Measurements from ENCODE around the gene CCDC78. TPM values are rescaled to one million over a fixed set of nuclear protein-coding genes. Genes with fewer than 3 reads are reported as not detected.
A peak's percentile ranks its signal among the peaks of the same experiment; 100 is the strongest.

The CCDC78 gene
- total and polyA plus RNA-seq, 2 of the 13 experiments (the other 11 are each of a cell fraction or from before 2014, with no cell fraction given) = 0.53 to 1.5 TPM

DNA sequence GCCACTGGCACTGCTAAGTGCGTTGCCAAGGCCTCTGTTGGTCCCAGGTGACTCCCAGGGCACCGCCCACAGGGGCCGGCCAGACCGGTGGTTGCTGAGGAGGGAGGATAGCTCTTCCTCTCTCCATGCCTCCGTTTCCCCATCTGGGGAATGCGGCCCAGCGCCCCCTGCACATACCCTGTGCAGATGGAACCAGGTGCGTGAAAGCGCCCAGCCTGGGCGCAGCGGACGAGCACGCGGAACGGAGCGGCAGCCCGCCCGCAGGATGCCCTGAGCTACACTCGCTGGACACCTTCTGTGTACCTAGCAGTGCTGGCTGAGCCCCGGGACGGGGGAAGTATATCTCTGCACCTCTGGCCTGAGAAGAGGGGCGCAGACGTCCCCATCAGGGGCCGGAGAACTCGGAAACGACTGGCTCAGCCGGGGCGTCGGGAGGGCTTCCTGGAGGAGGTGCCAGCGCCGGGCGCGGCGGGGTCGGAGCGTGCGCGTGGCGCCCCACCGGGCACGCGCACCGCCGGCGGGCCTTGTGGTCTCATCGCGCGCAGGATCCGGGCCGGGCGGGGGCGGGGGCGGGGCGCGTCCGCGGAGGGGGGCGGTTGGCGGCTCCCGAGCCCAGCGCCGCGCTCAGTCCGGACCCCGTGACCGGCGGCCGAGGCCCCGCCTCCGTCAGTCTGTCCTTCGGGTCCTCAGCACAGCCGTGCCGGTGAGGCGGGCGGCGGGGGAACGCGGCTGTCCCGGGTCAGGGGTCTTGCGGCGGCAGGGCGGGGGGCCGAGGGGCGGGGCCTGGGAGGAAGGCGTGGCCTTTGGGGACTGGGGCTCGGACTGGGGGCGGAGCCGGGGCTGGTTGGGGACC, at the start of gene CCDC78, which contains the start of gene HAGHL (continued):
- TF ChIP-seq PHB2 (IDR thresholded peaks at IDR 0.05; ENCODE audit: partially characterized antibody) (no peak), HNRNPLL (IDR thresholded peaks at IDR 0.05; ENCODE audit: low read depth, low read length, poor library complexity, severe bottlenecking) (peak; percentile 16), ZNF619 (CRISPR knock-in tag; IDR thresholded peaks at IDR 0.05) (no peak), AGO1 (IDR thresholded peaks at IDR 0.05; ENCODE audit: low read depth, low read length, poor library complexity, severe bottlenecking) (peak; percentile 35), ZFY (CRISPR knock-in tag; IDR thresholded peaks at IDR 0.05) (no peak), RCOR2 (CRISPR knock-in tag; IDR thresholded peaks at IDR 0.05) (peak; percentile 17; the same call in 1 of the 2 replicates), DMAP1 (CRISPR knock-in tag; IDR thresholded peaks at IDR 0.05) (peak; percentile 15; the same call in 1 of the 2 replicates), ZNF777 (CRISPR knock-in tag; IDR thresholded peaks at IDR 0.05) (0 out of 2 replicates have a peak, but pooled peaks have one; percentile 16), ZSCAN20 (CRISPR knock-in tag; IDR thresholded peaks at IDR 0.05; ENCODE audit: borderline replicate concordance) (no peak), ZNF274 (CRISPR knock-in tag; IDR thresholded peaks at IDR 0.05) (no peak), ZNF766 (CRISPR knock-in tag; IDR thresholded peaks at IDR 0.05; ENCODE audit: borderline replicate concordance) (no peak)
- TF ChIP-seq, protein P1, sequence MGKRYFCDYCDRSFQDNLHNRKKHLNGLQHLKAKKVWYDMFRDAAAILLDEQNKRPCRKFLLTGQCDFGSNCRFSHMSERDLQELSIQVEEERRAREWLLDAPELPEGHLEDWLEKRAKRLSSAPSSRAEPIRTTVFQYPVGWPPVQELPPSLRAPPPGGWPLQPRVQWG (CRISPR knock-in tag; IDR thresholded peaks at IDR 0.05; ENCODE audit: borderline replicate concordance, low read depth) = no peak
- TF ChIP-seq, protein P2, sequence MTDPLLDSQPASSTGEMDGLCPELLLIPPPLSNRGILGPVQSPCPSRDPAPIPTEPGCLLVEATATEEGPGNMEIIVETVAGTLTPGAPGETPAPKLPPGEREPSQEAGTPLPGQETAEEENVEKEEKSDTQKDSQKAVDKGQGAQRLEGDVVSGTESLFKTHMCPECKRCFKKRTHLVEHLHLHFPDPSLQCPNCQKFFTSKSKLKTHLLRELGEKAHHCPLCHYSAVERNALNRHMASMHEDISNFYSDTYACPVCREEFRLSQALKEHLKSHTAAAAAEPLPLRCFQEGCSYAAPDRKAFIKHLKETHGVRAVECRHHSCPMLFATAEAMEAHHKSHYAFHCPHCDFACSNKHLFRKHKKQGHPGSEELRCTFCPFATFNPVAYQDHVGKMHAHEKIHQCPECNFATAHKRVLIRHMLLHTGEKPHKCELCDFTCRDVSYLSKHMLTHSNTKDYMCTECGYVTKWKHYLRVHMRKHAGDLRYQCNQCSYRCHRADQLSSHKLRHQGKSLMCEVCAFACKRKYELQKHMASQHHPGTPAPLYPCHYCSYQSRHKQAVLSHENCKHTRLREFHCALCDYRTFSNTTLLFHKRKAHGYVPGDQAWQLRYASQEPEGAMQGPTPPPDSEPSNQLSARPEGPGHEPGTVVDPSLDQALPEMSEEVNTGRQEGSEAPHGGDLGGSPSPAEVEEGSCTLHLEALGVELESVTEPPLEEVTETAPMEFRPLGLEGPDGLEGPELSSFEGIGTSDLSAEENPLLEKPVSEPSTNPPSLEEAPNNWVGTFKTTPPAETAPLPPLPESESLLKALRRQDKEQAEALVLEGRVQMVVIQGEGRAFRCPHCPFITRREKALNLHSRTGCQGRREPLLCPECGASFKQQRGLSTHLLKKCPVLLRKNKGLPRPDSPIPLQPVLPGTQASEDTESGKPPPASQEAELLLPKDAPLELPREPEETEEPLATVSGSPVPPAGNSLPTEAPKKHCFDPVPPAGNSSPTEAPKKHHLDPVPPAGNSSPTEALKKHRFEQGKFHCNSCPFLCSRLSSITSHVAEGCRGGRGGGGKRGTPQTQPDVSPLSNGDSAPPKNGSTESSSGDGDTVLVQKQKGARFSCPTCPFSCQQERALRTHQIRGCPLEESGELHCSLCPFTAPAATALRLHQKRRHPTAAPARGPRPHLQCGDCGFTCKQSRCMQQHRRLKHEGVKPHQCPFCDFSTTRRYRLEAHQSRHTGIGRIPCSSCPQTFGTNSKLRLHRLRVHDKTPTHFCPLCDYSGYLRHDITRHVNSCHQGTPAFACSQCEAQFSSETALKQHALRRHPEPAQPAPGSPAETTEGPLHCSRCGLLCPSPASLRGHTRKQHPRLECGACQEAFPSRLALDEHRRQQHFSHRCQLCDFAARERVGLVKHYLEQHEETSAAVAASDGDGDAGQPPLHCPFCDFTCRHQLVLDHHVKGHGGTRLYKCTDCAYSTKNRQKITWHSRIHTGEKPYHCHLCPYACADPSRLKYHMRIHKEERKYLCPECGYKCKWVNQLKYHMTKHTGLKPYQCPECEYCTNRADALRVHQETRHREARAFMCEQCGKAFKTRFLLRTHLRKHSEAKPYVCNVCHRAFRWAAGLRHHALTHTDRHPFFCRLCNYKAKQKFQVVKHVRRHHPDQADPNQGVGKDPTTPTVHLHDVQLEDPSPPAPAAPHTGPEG (CRISPR knock-in tag; IDR thresholded peaks at IDR 0.05) = no peak
- TF ChIP-seq, protein P3, sequence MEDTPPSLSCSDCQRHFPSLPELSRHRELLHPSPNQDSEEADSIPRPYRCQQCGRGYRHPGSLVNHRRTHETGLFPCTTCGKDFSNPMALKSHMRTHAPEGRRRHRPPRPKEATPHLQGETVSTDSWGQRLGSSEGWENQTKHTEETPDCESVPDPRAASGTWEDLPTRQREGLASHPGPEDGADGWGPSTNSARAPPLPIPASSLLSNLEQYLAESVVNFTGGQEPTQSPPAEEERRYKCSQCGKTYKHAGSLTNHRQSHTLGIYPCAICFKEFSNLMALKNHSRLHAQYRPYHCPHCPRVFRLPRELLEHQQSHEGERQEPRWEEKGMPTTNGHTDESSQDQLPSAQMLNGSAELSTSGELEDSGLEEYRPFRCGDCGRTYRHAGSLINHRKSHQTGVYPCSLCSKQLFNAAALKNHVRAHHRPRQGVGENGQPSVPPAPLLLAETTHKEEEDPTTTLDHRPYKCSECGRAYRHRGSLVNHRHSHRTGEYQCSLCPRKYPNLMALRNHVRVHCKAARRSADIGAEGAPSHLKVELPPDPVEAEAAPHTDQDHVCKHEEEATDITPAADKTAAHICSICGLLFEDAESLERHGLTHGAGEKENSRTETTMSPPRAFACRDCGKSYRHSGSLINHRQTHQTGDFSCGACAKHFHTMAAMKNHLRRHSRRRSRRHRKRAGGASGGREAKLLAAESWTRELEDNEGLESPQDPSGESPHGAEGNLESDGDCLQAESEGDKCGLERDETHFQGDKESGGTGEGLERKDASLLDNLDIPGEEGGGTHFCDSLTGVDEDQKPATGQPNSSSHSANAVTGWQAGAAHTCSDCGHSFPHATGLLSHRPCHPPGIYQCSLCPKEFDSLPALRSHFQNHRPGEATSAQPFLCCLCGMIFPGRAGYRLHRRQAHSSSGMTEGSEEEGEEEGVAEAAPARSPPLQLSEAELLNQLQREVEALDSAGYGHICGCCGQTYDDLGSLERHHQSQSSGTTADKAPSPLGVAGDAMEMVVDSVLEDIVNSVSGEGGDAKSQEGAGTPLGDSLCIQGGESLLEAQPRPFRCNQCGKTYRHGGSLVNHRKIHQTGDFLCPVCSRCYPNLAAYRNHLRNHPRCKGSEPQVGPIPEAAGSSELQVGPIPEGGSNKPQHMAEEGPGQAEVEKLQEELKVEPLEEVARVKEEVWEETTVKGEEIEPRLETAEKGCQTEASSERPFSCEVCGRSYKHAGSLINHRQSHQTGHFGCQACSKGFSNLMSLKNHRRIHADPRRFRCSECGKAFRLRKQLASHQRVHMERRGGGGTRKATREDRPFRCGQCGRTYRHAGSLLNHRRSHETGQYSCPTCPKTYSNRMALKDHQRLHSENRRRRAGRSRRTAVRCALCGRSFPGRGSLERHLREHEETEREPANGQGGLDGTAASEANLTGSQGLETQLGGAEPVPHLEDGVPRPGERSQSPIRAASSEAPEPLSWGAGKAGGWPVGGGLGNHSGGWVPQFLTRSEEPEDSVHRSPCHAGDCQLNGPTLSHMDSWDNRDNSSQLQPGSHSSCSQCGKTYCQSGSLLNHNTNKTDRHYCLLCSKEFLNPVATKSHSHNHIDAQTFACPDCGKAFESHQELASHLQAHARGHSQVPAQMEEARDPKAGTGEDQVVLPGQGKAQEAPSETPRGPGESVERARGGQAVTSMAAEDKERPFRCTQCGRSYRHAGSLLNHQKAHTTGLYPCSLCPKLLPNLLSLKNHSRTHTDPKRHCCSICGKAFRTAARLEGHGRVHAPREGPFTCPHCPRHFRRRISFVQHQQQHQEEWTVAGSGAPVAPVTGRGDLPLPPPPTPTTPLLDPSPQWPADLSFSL (CRISPR knock-in tag; IDR thresholded peaks at IDR 0.05) = no peak
